SU-DHL-6 (cell line): ENCODE results near the gene ASPN.

ENCODE experiments used
- H2AFZ ChIP-seq: fragments of 200-600 bp; sonication (generic); 2 replicates; pipeline ENCODE4 v1.6.1; 2014; ENCODE audit warnings: low read depth, mild to moderate bottlenecking, moderate library complexity, mixed read lengths, antibody characterized with exemption, low read length; ENCODE audit not compliant: severe bottlenecking
- H3F3A ChIP-seq: fragments of 200-600 bp; shearing (Covaris generic); 2 replicates; pipeline ENCODE4 v1.6.0; 2016; ENCODE audit warnings: antibody characterized with exemption, mild to moderate bottlenecking; ENCODE audit not compliant: insufficient read depth
- H3K27ac ChIP-seq: fragments of 200-600 bp; sonication (generic); 2 replicates; pipeline ENCODE4 v1.5.1; 2016; ENCODE audit warnings: low read depth, mild to moderate bottlenecking, low read length, moderate library complexity, mixed read lengths
- H3K27me3 ChIP-seq: fragments of 200-600 bp; sonication (generic), shearing (Covaris generic); 2 replicates; pipeline ENCODE4 v1.6.0; 2014; ENCODE audit warnings: mild to moderate bottlenecking, low read length
- H3K36me3 ChIP-seq: fragments of 200-600 bp; sonication (generic); 2 replicates; pipeline ENCODE4 v1.6.1; 2014; ENCODE audit warnings: mild to moderate bottlenecking, low read length, mixed read lengths
- H3K4me2 ChIP-seq: fragments of 300-600, 200-600 bp; shearing (Covaris generic), sonication (generic); 2 replicates; pipeline ENCODE4 v1.6.0; 2014; ENCODE audit warnings: low read length, low read depth, mild to moderate bottlenecking; ENCODE audit not compliant: poor library complexity, severe bottlenecking
- H3K4me3 ChIP-seq: fragments of 200-600 bp; sonication (generic); 2 replicates; pipeline ENCODE4 v1.5.1; 2014; ENCODE audit warnings: antibody characterized with exemption, low read length, mild to moderate bottlenecking, mixed read lengths; ENCODE audit not compliant: insufficient read depth, poor library complexity, severe bottlenecking
- H3K79me2 ChIP-seq: fragments of 200-600 bp; sonication (generic); 2 replicates; pipeline ENCODE4 v1.6.1; 2014; ENCODE audit warnings: mild to moderate bottlenecking, low read length, moderate library complexity; ENCODE audit not compliant: insufficient read depth
- H3K9ac ChIP-seq: fragments of 200-600 bp; sonication (generic); 2 replicates; pipeline ENCODE4 v1.7.0; 2014; ENCODE audit warnings: mild to moderate bottlenecking, low read length
- H3K9me2 ChIP-seq: fragments of 200-600 bp; sonication (generic); replicated peaks from 2 replicates; pipeline ENCODE4 v1.6.1; 2014; ENCODE audit warnings: low read length; ENCODE audit not compliant: insufficient read depth
- H3K9me3 ChIP-seq: fragments of 200-600 bp; sonication (generic); 2 replicates; pipeline ENCODE4 v1.6.1; 2014; ENCODE audit warnings: low read length, mixed read lengths; ENCODE audit not compliant: insufficient read depth
- H4K20me1 ChIP-seq: fragments of 200-600 bp; sonication (generic); 2 replicates; pipeline ENCODE4 v1.6.1; 2014; ENCODE audit warnings: low read depth, mild to moderate bottlenecking, antibody characterized with exemption, low read length, moderate library complexity, mixed read lengths
- CTCF ChIP-seq: fragments of 200-600 bp; sonication (generic); IDR thresholded peaks from one replicate; pipeline ENCODE4 v1.5.1; 2017; ENCODE audit warnings: antibody characterized with exemption, mild to moderate bottlenecking, low read length, moderate library complexity; ENCODE audit not compliant: insufficient read depth, poor library complexity, severe bottlenecking
- EZH2phosphoT487 ChIP-seq: fragments of 200-600 bp; sonication (generic), shearing (Covaris generic); conservative IDR thresholded peaks from 2 replicates; pipeline ENCODE4 v1.6.1; 2018; ENCODE audit warnings: mild to moderate bottlenecking, antibody characterized with exemption, low read length, moderate library complexity, mixed read lengths

ASPN gene

GRCh38 chr9:92518199-92518598 lies 35.9 kb upstream of the ASPN start:
- H3K4me2 ChIP-seq, result no peak overlapping the region
- no peak overlapping the region for H3K27ac ChIP-seq
- no peak for TF ChIP-seq CTCF
- no peak for TF ChIP-seq EZH2phosphoT487
- H4K20me1 ChIP-seq, result no peaks in the 10 kb centered on the region
- no peaks in the 10 kb centered on the region for H3K79me2 ChIP-seq
- no peaks in the 10 kb centered on the region for H3K9me2 ChIP-seq
- no peaks in the 10 kb centered on the region for H3K27me3 ChIP-seq
- H3K9ac ChIP-seq, result no peak overlapping the region
- no peaks in the 10 kb centered on the region for H3K36me3 ChIP-seq
- H2AFZ ChIP-seq, result no peak overlapping the region
- no peaks in the 10 kb centered on the region for H3F3A ChIP-seq
- H3K4me3 ChIP-seq, result no peak overlapping the region
- no peaks in the 10 kb centered on the region for H3K9me3 ChIP-seq

- H3K36me3 ChIP-seq, result no peaks in the 10 kb centered on the region
- no peak overlapping the region for H3K27ac ChIP-seq
- no peak overlapping the region for H2AFZ ChIP-seq
- H4K20me1 ChIP-seq, result no peaks in the 10 kb centered on the region
- no peaks in the 10 kb centered on the region for H3K27me3 ChIP-seq
- H3F3A ChIP-seq, result no peaks in the 10 kb centered on the region
- H3K9me2 ChIP-seq, result no peaks in the 10 kb centered on the region
- H3K9ac ChIP-seq, result no peak overlapping the region
- no peak overlapping the region for H3K4me2 ChIP-seq
- H3K79me2 ChIP-seq, result no peaks in the 10 kb centered on the region
- H3K9me3 ChIP-seq, result no peaks in the 10 kb centered on the region
- no peak overlapping the region for H3K4me3 ChIP-seq
- TF ChIP-seq EZH2phosphoT487 (no peak), CTCF (no peak)
Observed at GRCh38 chr9:92517046-92517445, 34.7 kb upstream of the ASPN start.

GRCh38 chr9:92516521-92516920 lies 34.2 kb upstream of the ASPN start:
- Histone ChIP-seq H2AFZ (no peak overlapping the region), H3K4me2 (no peak overlapping the region), H3K79me2 (no peaks in the 10 kb centered on the region), H3K36me3 (no peaks in the 10 kb centered on the region), H3K4me3 (no peak overlapping the region), H3K27ac (no peak overlapping the region), H3K9me2 (no peaks in the 10 kb centered on the region), H3K27me3 (no peaks in the 10 kb centered on the region), H3F3A (no peaks in the 10 kb centered on the region), H4K20me1 (no peaks in the 10 kb centered on the region), H3K9me3 (no peaks in the 10 kb centered on the region), H3K9ac (no peak overlapping the region)
- TF ChIP-seq CTCF, result no peak
- no peak for TF ChIP-seq EZH2phosphoT487

- Histone ChIP-seq H3K9ac (no peak overlapping the region), H3K27me3 (no peaks in the 10 kb centered on the region), H3F3A (no peaks in the 10 kb centered on the region), H3K4me3 (no peak overlapping the region), H3K36me3 (no peaks in the 10 kb centered on the region), H3K4me2 (no peak overlapping the region), H3K9me2 (no peaks in the 10 kb centered on the region), H4K20me1 (no peaks in the 10 kb centered on the region), H3K27ac (no peak overlapping the region), H3K9me3 (no peaks in the 10 kb centered on the region), H3K79me2 (no peaks in the 10 kb centered on the region), H2AFZ (no peak overlapping the region)
- no peak for TF ChIP-seq EZH2phosphoT487
Observed at GRCh38 chr9:92514635-92515034, 32.3 kb upstream of the ASPN start.
